HL-60 (cell line): ENCODE results near the gene SH3PXD2A.

Experiments
- CTCF ChIP-seq: IDR thresholded peaks from one replicate; pipeline ENCODE4 v1.5.1; 2011; ENCODE audit warnings: low read length, control low read depth, inconsistent platforms; ENCODE audit not compliant: insufficient read depth
- POLR2AphosphoS5 ChIP-seq: IDR thresholded peaks from 2 replicates; pipeline ENCODE4 v1.6.1; 2012; ENCODE audit warnings: low read depth
- REST ChIP-seq: IDR thresholded peaks from 2 replicates; pipeline ENCODE4 v1.6.1; 2012; ENCODE audit warnings: low read depth; ENCODE audit not compliant: insufficient replicate concordance
- SPI1 ChIP-seq: IDR thresholded peaks from 2 replicates; pipeline ENCODE4 v1.6.1; 2012; ENCODE audit warnings: low read depth, mild to moderate bottlenecking, borderline replicate concordance

- TF ChIP-seq CTCF (no peak), SPI1 (no peak), REST (no peak), POLR2AphosphoS5 (no peak)
These were observed 151.1 kb downstream of the SH3PXD2A start for GRCh38 chr10:103703941-103704919.
